Smooth muscle cell (in vitro differentiated cells): ENCODE data around the gene DOCK4. TPM values are rescaled to one million over a fixed set of nuclear protein-coding genes. Genes with fewer than 3 reads are reported as not detected.

Source experiments
- DNase-seq: peaks from one replicate; lab custom pipeline; 2025; ENCODE audit not compliant: unreplicated experiment; lab: John Stamatoyannopoulos, UW
- H2AFZ ChIP-seq: fragments of 200-600 bp; sonication (generic); 2 replicates; pipeline ENCODE4 v1.6.0; 2016; ENCODE audit warnings: antibody characterized with exemption, low read depth, mild to moderate bottlenecking
- H3F3A ChIP-seq: fragments of 200-600 bp; sonication (generic); 2 replicates; pipeline ENCODE4 v1.6.0; 2017; ENCODE audit warnings: antibody characterized with exemption, low read depth
- H3K27ac ChIP-seq: fragments of 200-600 bp; sonication (generic); 2 replicates; pipeline ENCODE4 v1.5.1; 2016; ENCODE audit warnings: low read depth, mild to moderate bottlenecking
- H3K27me3 ChIP-seq: fragments of 200-600 bp; sonication (generic); 2 replicates; pipeline ENCODE4 v1.6.1; 2016; ENCODE audit warnings: low read depth, mild to moderate bottlenecking
- H3K36me3 ChIP-seq: fragments of 200-600 bp; sonication (generic); 2 replicates; pipeline ENCODE4 v1.5.1; 2016; ENCODE audit warnings: low read depth
- H3K4me1 ChIP-seq: fragments of 200-600 bp; sonication (generic); 2 replicates; pipeline ENCODE4 v1.5.1; 2016; ENCODE audit warnings: low read depth
- H3K4me2 ChIP-seq: fragments of 200-600 bp; sonication (generic); 2 replicates; pipeline ENCODE4 v1.6.0; 2016; ENCODE audit warnings: mild to moderate bottlenecking
- H3K4me3 ChIP-seq: fragments of 200-600 bp; sonication (generic); 2 replicates; pipeline ENCODE4 v1.5.1; 2016; ENCODE audit warnings: mild to moderate bottlenecking
- H3K79me2 ChIP-seq: fragments of 200-600 bp; sonication (generic); 2 replicates; pipeline ENCODE4 v1.6.0; 2016; ENCODE audit warnings: low read depth, mild to moderate bottlenecking
- H3K9ac ChIP-seq: fragments of 200-600 bp; sonication (generic); 2 replicates; pipeline ENCODE4 v1.6.0; 2016; ENCODE audit warnings: low read depth
- H3K9me3 ChIP-seq: fragments of 200-600 bp; sonication (generic); replicated peaks from 2 replicates; pipeline ENCODE4 v1.5.1; 2016; ENCODE audit warnings: low read depth
- H4K20me1 ChIP-seq: fragments of 200-600 bp; sonication (generic); 2 replicates; pipeline ENCODE4 v1.6.0; 2016; ENCODE audit warnings: low read depth
- CTCF ChIP-seq: fragments of 200-600 bp; sonication (generic); IDR thresholded peaks from 2 replicates; pipeline ENCODE4 v1.5.1; 2017; ENCODE audit warnings: borderline replicate concordance, mild to moderate bottlenecking, antibody characterized with exemption; ENCODE audit not compliant: insufficient read depth, poor library complexity, severe bottlenecking
- WGBS: methylation state at CpG from one replicate; pipeline ENCODE4 v1.1.7; 2016; ENCODE audit warnings: low lambda C conversion rate; 5-methylcytosine and 5-hydroxymethylcytosine counted together
- polyA plus RNA-seq: library from polyadenylated mRNA; unstranded; fragments of >200 nt; fragmentation: Nextera tagmentation; extraction: Ambion mirVana; gene quantifications from 2 replicates; pipeline ENCODE4 v1.2.1, GENCODE V29; 2016
- total RNA-seq: library from RNA; depleted of rRNA; stranded (reverse); fragments of >200 nt; gene quantifications from 2 replicates; pipeline ENCODE4 v1.2.3, GENCODE V29; 2014

The DOCK4 gene
- total and polyA plus RNA-seq, 2 experiments from 2014 or later = 7.4 to 20.5 TPM

GRCh38 chr7:112092709-112093395 is 113.3 kb downstream of the DOCK4 start:
- Histone ChIP-seq H3K9me3 (no peaks in the 10 kb centered on the region), H4K20me1 (no peaks in the 10 kb centered on the region), H3K36me3 (no peaks in the 10 kb centered on the region), H3K9ac (no peak overlapping the region), H3K27ac (no peak overlapping the region), H3K4me2 (no peak overlapping the region), H3K79me2 (peaks cover 34% of the 10 kb centered on the region), H3K27me3 (no peaks in the 10 kb centered on the region), H2AFZ (no peak overlapping the region), H3K4me1 (no peaks in the 10 kb centered on the region), H3F3A (no peaks in the 10 kb centered on the region), H3K4me3 (no peak overlapping the region)
- TF ChIP-seq CTCF = no peak
- DNase-seq = no peak
- 87% methylated on average over 5 of the region's 5 CpGs for WGBS

- Histone ChIP-seq H3K27me3 (no peaks in the 10 kb centered on the region), H3K36me3 (no peaks in the 10 kb centered on the region), H3K9ac (no peak overlapping the region), H3K27ac (no peak overlapping the region), H3K4me3 (no peak overlapping the region), H2AFZ (no peak overlapping the region), H3F3A (no peaks in the 10 kb centered on the region), H3K4me1 (no peaks in the 10 kb centered on the region), H3K79me2 (peaks cover 34% of the 10 kb centered on the region), H3K9me3 (no peaks in the 10 kb centered on the region), H3K4me2 (no peak overlapping the region), H4K20me1 (no peaks in the 10 kb centered on the region)
- 86% methylated on average over 8 of the region's 8 CpGs for WGBS
- TF ChIP-seq CTCF = no peak
- no peak for DNase-seq
Observed at GRCh38 chr7:112092306-112092705, 113.9 kb downstream of the DOCK4 start.

- H3K79me2 ChIP-seq = peaks cover 34% of the 10 kb centered on the region
- no peak overlapping the region for H3K4me2 ChIP-seq
- H3K36me3 ChIP-seq = no peaks in the 10 kb centered on the region
- H3K9ac ChIP-seq = no peak overlapping the region
- no peak for TF ChIP-seq CTCF
- no peaks in the 10 kb centered on the region for H3F3A ChIP-seq
- no peaks in the 10 kb centered on the region for H3K4me1 ChIP-seq
- no peak overlapping the region for H3K27ac ChIP-seq
- H3K9me3 ChIP-seq = no peaks in the 10 kb centered on the region
- H3K27me3 ChIP-seq = no peaks in the 10 kb centered on the region
- H4K20me1 ChIP-seq = no peaks in the 10 kb centered on the region
- no peak overlapping the region for H3K4me3 ChIP-seq
- no peak for DNase-seq
- H2AFZ ChIP-seq = no peak overlapping the region
- 96% methylated on average over 3 of the region's 3 CpGs for WGBS
Observed at GRCh38 chr7:112091768-112092167, 114.4 kb downstream of the DOCK4 start.

GRCh38 chr7:112089551-112089950 is 116.6 kb downstream of the DOCK4 start:
- Histone ChIP-seq H3K27ac (no peak overlapping the region), H3K4me3 (no peak overlapping the region), H3F3A (no peaks in the 10 kb centered on the region), H3K4me2 (no peak overlapping the region), H3K9ac (no peak overlapping the region), H2AFZ (no peak overlapping the region), H3K36me3 (no peaks in the 10 kb centered on the region), H3K27me3 (no peaks in the 10 kb centered on the region), H3K79me2 (peaks cover 24% of the 10 kb centered on the region), H3K9me3 (no peaks in the 10 kb centered on the region), H3K4me1 (peaks cover 2% of the 10 kb centered on the region), H4K20me1 (no peaks in the 10 kb centered on the region)
- TF ChIP-seq CTCF = no peak
- no peak for DNase-seq
- 93% methylated on average over 4 of the region's 4 CpGs for WGBS
